NK-92 (cell line): ENCODE data around the gene SOWAHB.

Source experiments
- DNase-seq: peaks from one replicate; lab custom pipeline; 2025; ENCODE audit not compliant: unreplicated experiment; lab: John Stamatoyannopoulos, UW

SOWAHB gene, protein sequence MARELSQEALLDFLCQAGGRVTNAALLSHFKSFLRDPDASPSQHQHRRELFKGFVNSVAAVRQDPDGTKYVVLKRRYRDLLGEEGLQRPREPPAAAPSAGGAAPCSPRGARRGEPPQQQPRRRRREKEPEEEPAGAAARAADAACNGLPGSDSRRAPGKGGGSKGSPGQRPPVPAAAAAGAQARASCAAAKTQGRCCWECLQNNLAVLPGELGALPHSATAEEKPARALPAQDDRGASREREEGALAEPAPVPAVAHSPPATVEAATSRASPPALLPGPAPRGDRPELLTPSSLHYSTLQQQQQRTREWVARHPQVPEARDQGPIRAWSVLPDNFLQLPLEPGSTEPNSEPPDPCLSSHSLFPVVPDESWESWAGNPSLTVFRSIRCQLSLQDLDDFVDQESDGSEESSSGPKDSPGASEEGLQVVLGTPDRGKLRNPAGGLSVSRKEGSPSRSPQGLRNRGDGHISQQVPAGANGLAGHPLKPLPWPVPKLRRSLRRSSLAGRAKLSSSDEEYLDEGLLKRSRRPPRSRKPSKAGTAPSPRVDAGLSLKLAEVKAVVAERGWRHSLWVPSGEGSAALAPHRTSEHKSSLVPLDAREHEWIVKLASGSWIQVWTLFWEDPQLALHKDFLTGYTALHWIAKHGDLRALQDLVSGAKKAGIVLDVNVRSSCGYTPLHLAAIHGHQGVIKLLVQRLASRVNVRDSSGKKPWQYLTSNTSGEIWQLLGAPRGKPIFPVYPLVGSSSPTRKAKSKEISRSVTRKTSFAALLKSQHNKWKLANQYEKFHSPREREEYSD

DNA sequence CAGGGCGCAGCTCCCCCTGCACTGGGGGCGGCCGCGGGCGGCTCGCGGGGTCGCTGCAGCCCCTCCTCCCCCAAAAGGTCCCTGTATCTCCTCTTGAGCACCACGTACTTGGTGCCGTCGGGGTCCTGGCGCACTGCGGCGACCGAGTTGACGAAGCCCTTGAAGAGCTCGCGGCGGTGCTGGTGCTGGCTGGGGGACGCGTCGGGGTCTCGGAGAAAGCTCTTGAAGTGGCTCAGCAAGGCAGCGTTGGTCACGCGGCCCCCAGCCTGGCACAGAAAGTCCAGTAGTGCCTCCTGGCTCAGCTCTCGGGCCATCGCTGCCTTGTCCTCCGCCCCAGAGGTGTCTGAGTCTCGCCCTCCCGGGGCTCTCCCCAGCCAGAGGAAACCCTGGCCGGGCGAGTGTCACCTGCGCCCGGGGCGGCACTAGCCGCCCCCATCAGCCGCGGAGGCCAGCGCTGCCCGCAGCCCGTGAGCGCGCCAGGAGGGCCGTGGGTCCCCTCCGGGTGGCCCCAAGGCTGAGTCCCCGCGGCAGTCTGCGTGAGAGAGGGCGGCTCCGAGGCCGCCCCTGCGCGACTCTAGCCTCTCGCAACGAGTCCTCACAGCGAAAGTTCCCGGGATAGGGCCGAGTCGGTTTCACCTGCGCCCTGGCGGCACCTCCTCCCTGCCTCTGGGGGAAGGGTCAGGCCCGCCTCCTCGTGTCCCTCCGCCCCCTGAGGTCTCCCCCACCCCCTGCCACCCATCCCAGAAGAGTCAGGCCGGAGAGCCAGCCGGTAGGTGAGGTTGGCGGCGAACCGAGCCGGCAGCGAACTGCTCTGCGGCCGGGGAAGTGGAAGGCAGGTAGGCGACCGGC lies at the start of gene SOWAHB:
Gene SOWAHB (minus strand): TSS at position 609 of the 849 bp plus-strand sequence. CDS start 295 bp downstream, at position 314.
- DNase-seq = no peak

DNA sequence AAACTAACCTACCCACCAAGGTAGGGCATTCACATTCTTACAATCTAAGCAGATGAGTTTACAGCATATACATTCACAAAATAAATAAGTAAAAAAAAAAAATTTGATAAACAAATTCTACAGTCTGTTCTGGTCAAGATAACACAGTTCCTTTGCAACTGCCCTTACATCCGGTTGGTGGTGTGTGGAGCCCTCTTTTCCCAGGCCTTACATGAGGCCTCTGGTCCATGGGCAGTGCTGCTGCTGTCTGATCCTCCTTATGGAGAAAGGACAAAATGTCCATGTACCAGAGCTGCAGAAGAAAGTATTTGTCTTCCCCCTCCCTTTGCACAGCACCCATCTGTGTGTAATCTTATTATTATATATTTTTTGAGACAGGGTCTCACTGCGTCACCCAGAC lies 49.4 kb upstream of the SOWAHB start:
- no peak for DNase-seq

DNA sequence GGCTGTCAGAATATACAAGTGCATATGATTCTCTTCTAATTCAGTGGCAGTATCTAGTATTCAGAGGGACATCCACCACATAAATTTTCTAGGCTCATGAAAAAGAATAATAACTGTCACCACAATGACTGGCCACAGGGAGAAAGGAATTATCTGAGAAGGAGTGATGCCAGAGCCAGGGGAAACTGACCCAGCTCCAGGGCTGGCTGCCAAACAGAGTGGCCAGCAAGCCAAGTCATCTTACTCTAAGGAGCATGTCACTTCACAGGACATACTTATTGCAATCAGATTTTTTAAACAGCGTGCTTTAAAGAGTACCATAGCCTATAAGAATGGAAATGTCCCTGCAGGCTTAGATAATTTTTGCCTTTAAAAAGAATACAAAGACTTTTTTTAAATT lies 45.8 kb upstream of the SOWAHB start:
- no peak for DNase-seq

DNA sequence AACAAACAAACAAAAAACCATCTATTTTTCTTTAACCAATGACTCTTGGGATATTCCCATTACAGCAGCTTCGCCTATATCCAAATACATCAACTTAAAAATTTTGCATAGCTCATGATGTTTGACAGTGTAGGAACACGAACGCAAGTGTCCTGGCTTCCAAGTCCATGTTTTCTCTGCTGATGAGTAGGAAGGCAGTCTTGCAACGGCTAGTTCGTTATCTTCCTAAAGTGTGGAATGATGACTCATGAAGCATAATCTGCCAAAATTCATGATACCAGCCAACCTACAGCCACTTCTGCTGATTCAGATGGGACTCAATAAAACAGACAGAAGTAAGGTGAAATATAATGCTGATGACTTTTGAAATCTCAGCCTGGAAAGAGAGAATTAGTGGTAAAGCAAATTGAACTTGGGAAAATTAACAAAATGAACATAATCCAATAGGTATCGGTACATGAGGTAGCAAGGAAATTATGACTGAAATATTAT lies 45.2 kb upstream of the SOWAHB start:
- DNase-seq = no peak

DNA sequence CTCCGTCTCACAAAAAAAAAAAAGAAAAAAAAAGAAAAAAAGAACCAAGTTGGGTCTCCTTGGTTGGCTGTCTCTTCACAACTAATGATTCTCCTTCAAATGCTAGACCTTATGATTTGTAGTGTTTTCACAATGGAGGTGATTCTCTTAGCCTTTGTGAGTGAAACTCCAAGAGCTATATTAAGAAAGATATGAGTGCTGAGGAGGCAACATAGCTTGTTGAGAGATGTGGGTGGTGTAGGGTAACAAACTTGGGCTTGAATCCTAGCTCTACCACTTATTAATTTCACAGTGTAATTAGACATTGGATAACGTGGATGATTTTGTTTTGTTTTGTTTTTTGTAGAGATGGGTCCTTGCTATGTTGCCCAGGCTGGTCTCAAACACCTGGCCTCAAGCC lies 41.2 kb upstream of the SOWAHB start:
- DNase-seq = no peak

DNA sequence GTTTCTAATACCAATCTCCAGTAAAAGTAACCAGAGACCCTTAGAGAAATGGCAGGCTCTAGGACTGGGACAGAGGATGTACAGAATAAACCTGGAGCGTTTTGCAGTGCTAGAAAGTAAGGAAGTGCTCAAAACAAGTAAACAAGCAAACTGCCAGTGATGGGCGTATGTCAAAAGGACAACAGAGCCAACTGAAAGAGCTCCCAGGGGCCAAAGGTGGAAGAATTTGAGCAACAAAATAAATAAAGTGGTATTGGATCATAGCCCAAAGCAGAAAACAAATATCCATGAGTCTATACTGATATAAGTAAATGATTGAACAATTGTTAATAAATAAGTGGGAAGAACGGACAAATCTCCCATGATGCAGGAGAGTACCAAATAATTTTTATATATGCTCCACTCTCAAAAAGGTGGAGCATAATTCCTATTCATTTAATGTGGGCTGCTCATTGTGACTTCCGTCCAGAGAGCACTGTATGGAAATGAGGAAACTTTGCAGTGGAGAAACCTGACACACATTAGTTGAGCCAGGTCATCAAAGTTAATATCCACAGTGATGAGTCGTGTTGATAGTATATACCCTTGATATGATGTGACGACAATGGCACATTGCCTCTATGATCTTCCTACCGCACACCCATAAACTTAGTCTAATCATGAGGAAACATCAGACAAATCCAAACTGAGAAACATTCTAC lies 33.8 kb upstream of the SOWAHB start:
- no peak for DNase-seq

DNA sequence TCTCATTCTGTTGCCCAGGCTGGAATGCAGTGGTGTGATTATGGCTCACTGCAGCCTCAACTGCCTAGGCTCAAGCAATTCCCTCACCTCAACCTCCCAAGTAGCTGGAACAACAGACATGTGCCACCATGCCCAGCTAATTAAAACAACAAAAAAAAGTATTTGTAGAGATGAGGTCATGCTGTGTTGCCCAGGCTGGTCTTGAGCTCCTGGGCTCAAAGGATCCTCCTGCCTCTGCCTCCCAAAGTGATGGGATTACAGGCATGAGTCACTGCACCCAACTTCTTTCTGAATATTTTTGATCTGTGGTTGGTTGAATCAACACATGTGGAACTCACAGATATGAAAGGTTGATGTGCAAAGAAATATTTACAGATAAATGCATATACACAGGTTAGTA lies 33.1 kb upstream of the SOWAHB start:
- no peak for DNase-seq

DNA sequence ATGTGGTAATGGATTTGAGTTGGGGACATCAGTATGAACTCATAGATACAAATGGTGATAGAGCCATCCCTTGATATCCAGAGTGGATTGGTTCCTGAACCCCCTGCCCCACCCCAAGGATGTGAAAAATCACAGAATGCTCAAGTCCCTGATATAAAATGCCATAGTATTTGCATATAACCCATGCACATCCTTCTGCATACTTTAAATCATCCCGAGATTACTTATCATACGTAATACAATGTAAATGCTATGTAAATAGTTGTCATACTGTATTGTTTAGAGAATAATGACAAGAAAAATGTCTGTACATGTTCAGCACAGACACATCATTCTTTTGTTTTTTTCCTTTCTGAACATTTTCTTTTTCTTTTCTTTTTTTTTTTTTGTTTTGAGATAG lies 32.7 kb upstream of the SOWAHB start:
- no peak for DNase-seq

DNA sequence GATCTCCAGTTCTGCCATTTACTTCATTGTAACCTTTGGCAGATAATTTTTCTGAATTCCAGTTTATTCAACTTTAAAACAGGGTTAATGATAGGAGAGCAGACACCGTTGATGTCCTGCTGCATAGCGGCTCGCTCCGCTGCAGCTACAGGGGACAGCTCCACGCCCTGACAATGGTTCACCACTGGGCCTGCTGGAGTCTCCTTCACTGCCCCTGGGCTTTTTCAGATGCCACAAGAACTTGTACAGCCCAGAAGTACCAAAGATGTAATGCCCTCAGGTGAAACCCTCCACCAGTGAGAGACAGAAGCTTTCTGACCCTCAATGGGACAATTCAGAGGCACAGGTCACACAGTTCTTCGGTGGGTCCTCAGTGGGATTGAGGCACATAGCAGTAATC lies 28.9 kb upstream of the SOWAHB start:
- no peak for DNase-seq

DNA sequence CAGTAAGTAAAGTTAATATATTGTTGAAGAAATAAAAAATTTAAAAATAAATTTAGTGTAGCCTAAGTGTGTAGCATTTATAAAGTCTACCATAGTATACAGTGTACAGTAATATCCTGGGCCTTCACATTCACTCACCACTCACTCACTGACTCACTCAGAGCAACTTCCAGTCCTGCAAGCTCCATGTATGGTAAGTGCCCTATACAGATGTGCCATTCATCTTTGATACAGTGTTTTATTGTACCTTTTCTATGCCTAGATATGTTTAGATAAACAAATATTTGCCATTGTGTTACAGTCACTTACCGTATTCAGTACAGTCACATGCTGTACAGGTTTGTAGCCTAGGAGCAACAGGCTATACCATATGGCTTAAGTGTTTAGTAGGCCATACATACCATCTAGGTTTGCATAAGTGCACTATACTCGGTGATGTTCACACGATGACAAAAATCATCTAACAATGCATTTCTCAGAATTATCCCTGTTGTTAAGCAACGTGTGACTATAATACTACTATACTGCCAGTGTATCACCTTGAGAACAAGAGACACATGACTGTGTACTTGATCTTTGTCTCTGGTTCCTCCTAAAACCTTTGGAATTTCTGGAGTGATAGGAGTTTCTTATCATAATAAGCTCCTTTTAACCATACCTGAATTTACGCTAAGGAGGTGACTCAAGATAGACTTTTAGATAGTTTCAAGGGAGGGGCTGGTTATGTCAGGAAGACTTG lies 25.8 kb upstream of the SOWAHB start:
- DNase-seq = no peak

DNA sequence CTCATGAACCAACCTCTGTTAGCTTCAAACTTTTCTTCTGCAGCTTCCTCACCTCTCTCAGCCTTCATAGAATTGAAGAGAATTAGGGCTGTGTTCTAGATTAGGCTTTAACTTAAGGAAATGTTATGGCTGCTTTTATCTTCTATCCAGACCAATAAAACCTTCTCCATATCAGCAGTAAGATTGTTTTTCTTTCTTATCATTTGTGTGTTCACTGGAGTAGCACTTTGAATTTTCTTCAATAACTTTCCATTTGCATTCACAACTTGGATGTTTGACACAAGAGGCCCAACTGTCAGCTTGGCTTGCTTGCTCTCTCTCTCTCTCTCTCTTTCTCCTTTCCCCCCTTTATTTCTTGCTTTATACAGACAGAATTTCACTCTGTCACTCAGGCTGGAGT lies 22.8 kb upstream of the SOWAHB start:
- no peak for DNase-seq

DNA sequence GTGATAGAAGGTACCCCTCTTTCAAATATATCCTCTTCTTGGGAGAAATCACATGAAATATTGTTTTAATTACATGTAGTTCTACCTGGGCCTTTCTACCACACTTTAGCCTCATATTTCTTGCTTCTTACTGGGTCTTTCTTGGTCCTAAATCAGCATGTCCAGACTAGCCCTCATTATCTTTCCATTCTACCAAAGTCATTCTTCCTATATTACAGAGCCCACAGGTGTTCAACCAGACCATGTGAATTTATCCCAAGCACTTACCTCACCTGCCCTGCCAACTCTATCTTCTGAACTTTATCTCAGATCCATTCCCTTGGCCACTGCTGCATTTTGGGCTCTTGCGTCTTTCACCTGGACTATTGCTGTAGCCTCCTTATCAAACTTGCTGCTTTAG lies 11.8 kb upstream of the SOWAHB start:
- DNase-seq = no peak

DNA sequence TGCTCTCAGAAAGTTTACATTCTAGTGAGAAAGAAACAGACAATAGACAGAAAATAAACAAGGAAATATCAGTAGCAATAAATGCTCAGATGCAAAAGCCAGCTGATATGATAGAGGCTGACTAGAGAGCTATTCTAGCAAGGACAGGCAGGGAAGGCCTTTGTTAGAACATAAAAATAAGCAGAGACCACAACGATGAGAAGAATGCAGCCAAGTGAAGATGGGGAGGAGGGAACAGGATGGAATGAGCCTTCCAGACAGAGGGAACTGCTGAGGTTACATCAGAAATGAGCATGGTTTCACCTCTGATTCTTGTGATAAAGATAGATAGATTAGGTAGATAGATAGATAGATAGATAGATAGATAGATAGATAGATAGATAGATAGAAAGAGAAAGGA lies 7.6 kb upstream of the SOWAHB start:
- no peak for DNase-seq

DNA sequence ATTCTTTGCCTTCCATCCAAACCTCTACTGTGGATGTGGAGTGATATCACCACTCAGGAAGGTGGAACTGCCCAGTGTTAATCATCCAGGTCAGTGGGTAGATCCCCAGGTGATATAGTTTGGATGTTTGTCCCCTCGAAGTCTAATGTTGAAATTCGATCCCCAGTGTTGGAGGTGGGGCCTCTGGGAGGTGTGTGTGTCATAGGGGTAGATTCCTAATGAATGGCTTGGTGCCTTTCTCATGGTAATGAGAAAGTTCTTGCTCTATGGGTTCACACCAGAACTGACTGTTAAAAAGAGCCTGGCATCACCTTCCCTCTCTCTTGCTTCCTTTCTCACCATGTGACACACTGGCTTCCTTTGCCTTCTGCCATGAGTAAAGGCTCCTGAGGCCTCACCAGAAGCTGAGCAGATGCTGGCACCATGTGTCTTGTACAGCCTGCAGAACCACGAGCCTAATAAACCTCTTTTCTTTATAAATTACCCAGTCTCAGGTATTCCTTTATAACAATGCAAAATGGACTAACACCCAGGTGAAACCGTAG lies 6.8 kb upstream of the SOWAHB start:
- no peak for DNase-seq

DNA sequence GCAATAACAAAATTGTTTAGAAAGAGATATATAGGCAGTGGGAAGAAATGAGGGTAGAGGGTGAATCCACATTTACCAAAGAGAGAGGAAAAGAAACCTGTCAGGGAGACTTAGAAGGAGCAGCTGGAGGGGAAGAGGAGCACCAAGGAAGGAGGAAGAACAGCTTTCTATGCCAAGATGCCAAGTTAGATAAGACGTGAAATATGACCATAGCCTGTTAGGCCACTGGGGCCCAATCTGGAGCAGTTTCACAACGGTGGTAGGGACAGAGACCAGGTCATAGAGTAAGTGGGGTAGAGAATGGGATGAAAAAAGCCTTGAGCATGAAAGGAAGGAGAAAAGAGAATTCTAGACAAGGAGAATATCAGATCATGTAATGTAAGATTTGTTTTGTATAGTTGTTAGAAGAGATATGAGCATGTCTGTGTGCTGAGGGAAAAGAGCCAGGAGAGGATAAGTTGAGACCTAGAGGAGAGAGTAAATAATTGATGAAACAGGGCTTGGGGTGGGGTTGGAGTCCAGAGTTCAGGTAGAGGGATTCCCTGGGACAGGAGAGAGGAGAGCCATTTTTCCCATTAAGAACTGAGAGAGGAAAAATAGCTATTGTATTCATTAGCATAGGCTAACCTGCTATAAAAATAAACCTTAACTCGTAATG lies 4.4 kb upstream of the SOWAHB start:
- no peak for DNase-seq

DNA sequence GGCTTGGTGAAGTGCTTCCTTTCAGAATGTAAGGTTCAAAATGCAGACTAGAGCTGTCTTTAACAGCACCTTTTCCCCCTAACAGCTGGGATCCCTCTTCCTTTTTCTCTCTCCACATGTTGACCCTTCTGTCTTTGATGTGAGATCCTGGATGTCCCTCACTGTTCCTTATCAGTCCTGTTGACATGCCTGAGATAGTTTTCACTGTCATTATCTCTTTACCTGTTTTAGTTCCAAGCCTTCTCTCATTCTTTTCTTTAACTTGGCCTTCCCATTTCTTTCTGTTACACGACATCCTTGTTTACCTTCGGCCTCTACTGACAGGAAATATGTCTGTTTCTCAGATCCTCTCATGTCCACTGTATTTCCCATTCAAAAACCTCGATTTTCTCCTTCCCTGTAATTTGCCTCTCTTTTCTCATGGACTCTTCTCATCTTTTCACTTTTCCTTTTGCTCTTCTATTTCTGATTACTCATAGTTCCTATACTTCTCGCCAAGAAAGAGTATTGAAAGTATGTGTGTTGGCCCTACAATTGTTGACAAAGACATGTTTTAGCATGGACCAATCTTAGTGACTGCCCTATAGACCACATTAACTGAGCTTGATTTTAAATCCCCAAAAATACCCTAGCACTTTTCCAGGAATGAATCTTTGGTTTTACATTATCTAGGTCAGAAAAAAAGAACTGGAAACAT lies 1.2 kb upstream of the SOWAHB start:
- no peak for DNase-seq

DNA sequence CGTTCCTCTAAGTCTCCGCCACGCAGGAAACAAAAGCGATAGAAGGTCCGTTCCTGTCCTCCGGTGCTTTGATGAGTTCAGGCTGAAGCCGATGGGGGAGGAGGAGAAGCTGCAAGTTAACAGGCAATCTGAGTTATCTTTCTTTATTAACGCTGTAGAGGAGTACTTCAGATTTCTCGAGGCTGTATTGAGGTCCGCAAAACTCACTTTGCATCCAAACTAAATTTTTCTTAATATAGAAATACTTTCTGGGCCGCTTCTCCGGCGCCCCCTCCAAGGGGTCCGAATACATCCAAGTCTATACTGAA lies 395 bp upstream of the SOWAHB start:
- no peak for DNase-seq

DNA sequence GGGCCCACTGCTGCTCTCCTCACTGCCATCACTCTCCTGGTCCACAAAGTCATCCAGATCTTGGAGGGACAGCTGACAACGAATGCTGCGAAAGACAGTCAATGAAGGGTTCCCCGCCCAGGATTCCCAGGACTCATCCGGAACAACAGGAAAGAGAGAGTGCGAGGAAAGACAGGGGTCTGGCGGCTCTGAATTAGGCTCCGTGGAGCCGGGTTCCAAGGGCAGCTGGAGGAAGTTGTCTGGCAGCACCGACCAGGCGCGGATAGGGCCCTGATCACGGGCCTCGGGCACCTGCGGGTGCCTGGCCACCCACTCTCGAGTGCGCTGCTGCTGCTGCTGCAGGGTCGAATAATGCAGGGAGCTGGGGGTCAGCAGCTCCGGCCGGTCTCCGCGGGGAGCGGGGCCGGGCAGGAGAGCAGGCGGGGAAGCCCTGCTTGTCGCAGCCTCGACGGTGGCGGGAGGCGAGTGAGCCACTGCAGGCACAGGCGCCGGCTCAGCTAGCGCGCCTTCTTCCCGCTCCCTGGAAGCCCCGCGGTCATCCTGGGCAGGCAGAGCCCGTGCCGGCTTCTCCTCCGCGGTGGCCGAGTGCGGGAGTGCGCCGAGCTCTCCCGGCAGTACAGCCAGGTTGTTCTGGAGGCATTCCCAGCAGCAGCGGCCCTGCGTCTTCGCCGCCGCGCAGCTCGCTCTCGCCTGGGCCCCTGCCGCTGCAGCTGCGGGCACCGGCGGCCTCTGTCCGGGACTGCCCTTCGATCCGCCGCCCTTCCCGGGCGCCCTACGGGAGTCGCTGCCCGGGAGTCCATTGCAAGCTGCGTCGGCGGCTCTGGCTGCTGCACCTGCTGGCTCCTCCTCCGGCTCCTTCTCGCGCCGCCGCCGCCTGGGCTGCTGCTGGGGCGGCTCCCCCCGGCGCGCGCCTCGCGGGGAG lies 1.1 kb downstream of the SOWAHB start:
- DNase-seq = no peak
